NCI-H526 (cell line): ENCODE results near the gene COX20.

Experiments used
- DNase-seq, 2 experiments: peaks; one replicate each; lab custom pipeline; 2025; lab: John Stamatoyannopoulos, UW

Gene COX20

GRCh38 chr1:244874974-244875579, 39.6 kb downstream of the COX20 start:
- no peak for DNase-seq

- no peak for DNase-seq
Observed at GRCh38 chr1:244876228-244876910, 40.9 kb downstream of the COX20 start.

GRCh38 chr1:244878681-244879080, 43.2 kb downstream of the COX20 start:
- no peak for DNase-seq

- no peak for DNase-seq
Observed at GRCh38 chr1:244881552-244882280, 46.3 kb downstream of the COX20 start.

- DNase-seq, result no peak
Observed at GRCh38 chr1:244887281-244887680, 51.8 kb downstream of the COX20 start.

- no peak for DNase-seq
Observed at GRCh38 chr1:244893836-244894235, 58.4 kb downstream of the COX20 start.
